IMR-90 (cell line): ENCODE results near the gene TAF1B. TPM values are rescaled to one million over a fixed set of nuclear protein-coding genes. Genes with fewer than 3 reads are reported as not detected.

Experiments
- ATAC-seq: fragments of 200-7000 bp; cut with Tn5 transposase; 2 replicates; pipeline ENCODE4 v1.9.1; 2020; ENCODE audit warnings: low read depth, mild to moderate bottlenecking, moderate library complexity
- BruUV-seq: library from RNA; stranded (reverse); fragments of 400-500 nt; replicated peaks from 2 replicates; lab custom pipeline; 2021; lab: Mats Ljungman, UMichigan
- CTCF ChIA-PET: fragments of 300-600 bp; formaldehyde crosslinking; extraction: SDS; loops from one replicate; lab custom pipeline; 2021; ENCODE audit warnings: antibody characterized with exemption; lab: Yijun Ruan, JAX
- POLR2A ChIA-PET: fragments of 300-600 bp; sonication (Branson Sonifier 250); formaldehyde crosslinking; loops from one replicate; lab custom pipeline; 2022; ENCODE audit warnings: antibody characterized with exemption; ENCODE audit not compliant: unreplicated experiment; lab: Charles Lee
- DNase-seq: peaks from one replicate; pipeline ENCODE4 v3.0.0; 2013
- H2AFZ ChIP-seq: replicated peaks from 2 replicates; pipeline ENCODE3; 2013; ENCODE audit warnings: low read length, mild to moderate bottlenecking; ENCODE audit not compliant: poor library complexity
- H2AK5ac ChIP-seq: 2 replicates; pipeline ENCODE4 v1.6.1; 2013; ENCODE audit warnings: low read depth, low read length, inconsistent platforms
- H2AK9ac ChIP-seq: replicated peaks from 2 replicates; pipeline ENCODE3; 2013; ENCODE audit warnings: mild to moderate bottlenecking, low read depth, low read length, moderate library complexity; ENCODE audit not compliant: poor library complexity
- H2BK120ac ChIP-seq: 2 replicates; pipeline ENCODE4 v1.6.1; 2013; ENCODE audit warnings: low read depth, low read length, inconsistent platforms
- H2BK15ac ChIP-seq: 3 replicates; pipeline ENCODE4 v1.6.1; 2013; ENCODE audit warnings: low read depth, low read length, inconsistent platforms
- H2BK20ac ChIP-seq: 2 replicates; pipeline ENCODE4 v1.6.1; 2013; ENCODE audit warnings: low read depth, mild to moderate bottlenecking, inconsistent platforms, low read length, moderate library complexity
- H2BK5ac ChIP-seq: 2 replicates; pipeline ENCODE4 v1.6.1; 2013; ENCODE audit warnings: mild to moderate bottlenecking, low read depth, low read length, inconsistent platforms; ENCODE audit not compliant: poor library complexity, severe bottlenecking
- H3K14ac ChIP-seq: replicated peaks from 2 replicates; pipeline ENCODE4 v1.6.1; 2013; ENCODE audit warnings: low read depth, low read length, inconsistent platforms
- H3K18ac ChIP-seq: 2 replicates; pipeline ENCODE4 v1.6.1; 2013; ENCODE audit warnings: low read depth, low read length, control low read depth
- H3K23ac ChIP-seq: 2 replicates; pipeline ENCODE4 v1.6.1; 2013; ENCODE audit warnings: low read depth, low read length, inconsistent platforms
- H3K27ac ChIP-seq: 2 replicates; pipeline ENCODE4 v1.5.1; 2013; ENCODE audit warnings: mild to moderate bottlenecking, control low read depth, low read length; ENCODE audit not compliant: insufficient read depth
- H3K27me3 ChIP-seq: 2 replicates; pipeline ENCODE4 v1.6.1; 2013; ENCODE audit warnings: low read length; ENCODE audit not compliant: control insufficient read depth, insufficient read depth
- H3K36me3 ChIP-seq: 2 replicates; pipeline ENCODE4 v1.6.1; 2013; ENCODE audit warnings: low read length, mixed read lengths; ENCODE audit not compliant: control insufficient read depth, insufficient read depth
- H3K4ac ChIP-seq: 2 replicates; pipeline ENCODE4 v1.6.1; 2013; ENCODE audit warnings: low read depth, low read length, inconsistent platforms
- H3K4me1 ChIP-seq: 2 replicates; pipeline ENCODE4 v1.6.1; 2013; ENCODE audit warnings: low read length, mixed read lengths; ENCODE audit not compliant: control insufficient read depth, insufficient read depth
- H3K4me2 ChIP-seq: 2 replicates; pipeline ENCODE4 v1.6.1; 2013; ENCODE audit warnings: low read depth, mild to moderate bottlenecking, control low read depth, low read length, moderate library complexity
- H3K4me3 ChIP-seq: 2 replicates; pipeline ENCODE4 v1.5.1; 2013; ENCODE audit warnings: low read depth, mild to moderate bottlenecking, control low read depth, low read length, moderate library complexity; ENCODE audit not compliant: insufficient read depth
- H3K56ac ChIP-seq: 2 replicates; pipeline ENCODE4 v1.6.1; 2013; ENCODE audit warnings: low read length, inconsistent platforms; ENCODE audit not compliant: insufficient read depth; ENCODE audit errors: extremely low read depth
- H3K79me1 ChIP-seq, 2 experiments: 2 replicates each; pipeline ENCODE4 v1.6.1; 2013; ENCODE audit warnings: low read length in 2 of 2, inconsistent platforms in 1 of 2, low read depth in 1 of 2
- H3K9ac ChIP-seq: 2 replicates; pipeline ENCODE4 v1.6.1; 2013; ENCODE audit warnings: low read depth, low read length, control low read depth
- H3K9me1 ChIP-seq: 2 replicates; pipeline ENCODE4 v1.6.1; 2013; ENCODE audit warnings: low read length, inconsistent platforms; ENCODE audit not compliant: insufficient read depth
- H3K9me3 ChIP-seq: 2 replicates; pipeline ENCODE4 v1.6.1; 2013; ENCODE audit warnings: low read length; ENCODE audit not compliant: control insufficient read depth, insufficient read depth
- H4K20me1 ChIP-seq: 2 replicates; pipeline ENCODE4 v1.6.1; 2013; ENCODE audit warnings: low read length, inconsistent platforms; ENCODE audit not compliant: insufficient read depth
- H4K5ac ChIP-seq: 2 replicates; pipeline ENCODE4 v1.6.1; 2013; ENCODE audit warnings: mild to moderate bottlenecking, low read depth, low read length, control low read depth
- H4K8ac ChIP-seq, 2 experiments: 2 replicates each; pipeline ENCODE4 v1.6.1; 2013; ENCODE audit warnings: low read depth in 2 of 2, low read length in 2 of 2, control low read depth in 1 of 2, inconsistent platforms in 1 of 2
- H4K91ac ChIP-seq: 2 replicates; pipeline ENCODE4 v1.6.1; 2013; ENCODE audit warnings: low read depth, low read length, inconsistent platforms; ENCODE audit not compliant: insufficient read depth
- BHLHE40 ChIP-seq: fragments of 150-350 bp; IDR thresholded peaks from 2 replicates; pipeline ENCODE4 v1.6.1; 2016; ENCODE audit warnings: mild to moderate bottlenecking, low read depth, low read length
- CEBPB ChIP-seq: IDR thresholded peaks from 2 replicates; pipeline ENCODE4 v1.6.1; 2012; ENCODE audit warnings: low read depth, low read length, improper control_type of control experiment
- CHD1 ChIP-seq: IDR thresholded peaks from 2 replicates; pipeline ENCODE4 v1.6.1; 2012; ENCODE audit warnings: low read depth, low read length, improper control_type of control experiment
- ELK1 ChIP-seq: fragments of 150-350 bp; IDR thresholded peaks from 2 replicates; pipeline ENCODE4 v1.6.1; 2016; ENCODE audit warnings: low read depth, mild to moderate bottlenecking, low read length, moderate library complexity, borderline replicate concordance
- FOS ChIP-seq: fragments of 150-350 bp; IDR thresholded peaks from 2 replicates; pipeline ENCODE4 v1.6.1; 2016; ENCODE audit warnings: low read depth, low read length
- MAFK ChIP-seq: IDR thresholded peaks from 2 replicates; pipeline ENCODE4 v1.6.1; 2012; ENCODE audit warnings: low read depth, low read length, improper control_type of control experiment
- MAZ ChIP-seq: IDR thresholded peaks from 2 replicates; pipeline ENCODE4 v1.6.1; 2012; ENCODE audit warnings: low read depth, mild to moderate bottlenecking, low read length, improper control_type of control experiment, moderate library complexity, borderline replicate concordance
- MXI1 ChIP-seq: IDR thresholded peaks from 2 replicates; pipeline ENCODE4 v1.6.1; 2012; ENCODE audit warnings: low read depth, mild to moderate bottlenecking, low read length, moderate library complexity, borderline replicate concordance
- NFE2L2 ChIP-seq: fragments of 150-350 bp; IDR thresholded peaks from 2 replicates; pipeline ENCODE4 v1.6.1; 2016; ENCODE audit warnings: low read depth, mild to moderate bottlenecking, low read length
- POLR2A ChIP-seq: IDR thresholded peaks from 2 replicates; pipeline ENCODE4 v1.6.1; 2012; ENCODE audit warnings: mild to moderate bottlenecking, low read depth, low read length
- RAD21 ChIP-seq: IDR thresholded peaks from 2 replicates; pipeline ENCODE4 v1.6.1; 2012; ENCODE audit warnings: low read length, improper control_type of control experiment
- RCOR1 ChIP-seq: IDR thresholded peaks from 2 replicates; pipeline ENCODE4 v1.6.1; 2012; ENCODE audit warnings: mild to moderate bottlenecking, low read length, improper control_type of control experiment; ENCODE audit not compliant: insufficient replicate concordance
- RFX5 ChIP-seq: IDR thresholded peaks from 2 replicates; pipeline ENCODE4 v1.8.0; 2012; ENCODE audit warnings: low read depth, mild to moderate bottlenecking, low read length, moderate library complexity
- SMC3 ChIP-seq: fragments of 150-350 bp; IDR thresholded peaks from 2 replicates; pipeline ENCODE4 v1.6.1; 2016; ENCODE audit warnings: low read depth, mild to moderate bottlenecking, antibody characterized with exemption, low read length, moderate library complexity
- USF2 ChIP-seq: fragments of 150-350 bp; IDR thresholded peaks from 2 replicates; pipeline ENCODE4 v1.6.1; 2017; ENCODE audit warnings: mild to moderate bottlenecking, antibody characterized with exemption, low read length, low read depth
- WGBS, 2 experiments: methylation state at CpG; one replicate each; pipeline versions ENCODE4 v1.1.5 to v1.1.7; 2013; ENCODE audit warnings: missing lambda C conversion rate in 2 of 2; ENCODE audit not compliant: insufficient read length in 1 of 2; ENCODE audit errors: extremely low coverage in 2 of 2; 5-methylcytosine and 5-hydroxymethylcytosine counted together
- dilution Hi-C: fragments of 300-500 bp; cut with HindIII; formaldehyde crosslinking; loops from one replicate; pipeline ENCODE4 v1.14.3; 2018; ENCODE audit warnings: low sequenced_read_pairs; ENCODE audit not compliant: unreplicated experiment
- in situ Hi-C: fragments of 300-500 bp; cut with MboI; formaldehyde crosslinking; loops from 3 replicates; pipeline ENCODE4 v1.14.3; 2019; ENCODE audit warnings: low sequenced_read_pairs, inconsistent platforms, mixed read lengths
- intact Hi-C: fragments of 100-400 bp; cut with micrococcal nuclease; formaldehyde crosslinking; loops from 2 replicates; pipeline ENCODE4 v1.10.0; 2022
- polyA plus RNA-seq, 3 experiments: library from polyadenylated mRNA; depleted of rRNA; stranded (reverse); fragments of >200 nt; gene quantifications; 2 replicates each; pipeline ENCODE4 v1.2.3, GENCODE V29; 2012; ENCODE audit warnings: low replicate concordance in 1 of 3
- total RNA-seq: library from RNA; depleted of rRNA; stranded (reverse); fragments of >200 nt; gene quantifications from 2 replicates; pipeline ENCODE4 v1.2.3, GENCODE V29; 2012

Gene TAF1B
- total and polyA plus RNA-seq, 2 of the 4 experiments (the other 2 are of a cell fraction), result 8.4 to 19.9 TPM

- TF ChIP-seq RCOR1, result no peak
Observed at GRCh38 chr2:9879455-9880194, 36.4 kb downstream of the TAF1B start (continued).

- peaks cover 14% of the 10 kb centered on the region for H3K36me3 ChIP-seq
- H3K18ac ChIP-seq, result no peak overlapping the region
- H3K9me3 ChIP-seq, result 0 out of 2 replicates have a peak, but pooled peaks cover 1% of the 10 kb centered on the region
- H3K23ac ChIP-seq, result no peak overlapping the region; the same call in 1 of the 2 replicates
- in situ Hi-C loops (no loop called here), dilution Hi-C loops (no loop called here), intact Hi-C loops (no loop called here)
- ChIA-PET POLR2A (interaction anchor here (0.8 kb wide), 1 partner anchor 12 kb away, joined by 3 read pairs; no protein-coding TSS in a partner anchor), CTCF (no interaction called here)
- no peak overlapping the region for H3K56ac ChIP-seq
- no peak overlapping the region for H2AK9ac ChIP-seq
- peaks cover 11% of the 10 kb centered on the region; the same call in 1 of the 2 replicates for H4K20me1 ChIP-seq
- no peak overlapping the region for H2AFZ ChIP-seq
- no peak overlapping the region for H2BK120ac ChIP-seq
- DNase-seq (no peak), ATAC-seq (no peak)
- no peak overlapping the region for H3K4me3 ChIP-seq
- H4K8ac ChIP-seq, result no peak overlapping the region
- peaks cover 9% of the 10 kb centered on the region for H3K4me1 ChIP-seq
- no peak overlapping the region for H4K5ac ChIP-seq
- no peaks in the 10 kb centered on the region for H3K27me3 ChIP-seq
- no peak overlapping the region for H3K27ac ChIP-seq
- peaks cover 2 to 15% of the 10 kb centered on the region in 2 experiments; a peak in 2 of 4 replicates for H3K79me1 ChIP-seq
- WGBS, 2 experiments, result 96% methylated on average over 9 of the region's 17 CpGs; no CpG with 5 or more reads in 1 of the 2 experiments
- H3K14ac ChIP-seq, result no peak overlapping the region
- H3K9ac ChIP-seq, result no peak overlapping the region
- H3K9me1 ChIP-seq, result peaks cover 12% of the 10 kb centered on the region
- H3K4me2 ChIP-seq, result no peak overlapping the region
- no peak overlapping the region for H2AK5ac ChIP-seq
- no peak overlapping the region for H3K4ac ChIP-seq
- no peak overlapping the region for H2BK20ac ChIP-seq
- no peak overlapping the region for H2BK15ac ChIP-seq
- no TSS peak for BruUV-seq
- no peak overlapping the region for H4K91ac ChIP-seq
- H2BK5ac ChIP-seq, result no peak overlapping the region
- TF ChIP-seq RAD21 (no peak), SMC3 (no peak), CEBPB (no peak), MAZ (no peak), BHLHE40 (no peak), RFX5 (no peak), POLR2A (no peak), RCOR1 (no peak), FOS (no peak), NFE2L2 (no peak), USF2 (no peak), ELK1 (no peak), MXI1 (no peak), CHD1 (no peak), MAFK (no peak)
Observed at GRCh38 chr2:9883897-9884296, 40.6 kb downstream of the TAF1B start.
